ENCODE data around the gene A4GALT.
"Not testable (repeated sequence)": the region's sequence is repeated elsewhere in the genome, so short reads cannot be mapped to it uniquely, and the experiment has no call there.

A4GALT gene, protein sequence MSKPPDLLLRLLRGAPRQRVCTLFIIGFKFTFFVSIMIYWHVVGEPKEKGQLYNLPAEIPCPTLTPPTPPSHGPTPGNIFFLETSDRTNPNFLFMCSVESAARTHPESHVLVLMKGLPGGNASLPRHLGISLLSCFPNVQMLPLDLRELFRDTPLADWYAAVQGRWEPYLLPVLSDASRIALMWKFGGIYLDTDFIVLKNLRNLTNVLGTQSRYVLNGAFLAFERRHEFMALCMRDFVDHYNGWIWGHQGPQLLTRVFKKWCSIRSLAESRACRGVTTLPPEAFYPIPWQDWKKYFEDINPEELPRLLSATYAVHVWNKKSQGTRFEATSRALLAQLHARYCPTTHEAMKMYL

DNA sequence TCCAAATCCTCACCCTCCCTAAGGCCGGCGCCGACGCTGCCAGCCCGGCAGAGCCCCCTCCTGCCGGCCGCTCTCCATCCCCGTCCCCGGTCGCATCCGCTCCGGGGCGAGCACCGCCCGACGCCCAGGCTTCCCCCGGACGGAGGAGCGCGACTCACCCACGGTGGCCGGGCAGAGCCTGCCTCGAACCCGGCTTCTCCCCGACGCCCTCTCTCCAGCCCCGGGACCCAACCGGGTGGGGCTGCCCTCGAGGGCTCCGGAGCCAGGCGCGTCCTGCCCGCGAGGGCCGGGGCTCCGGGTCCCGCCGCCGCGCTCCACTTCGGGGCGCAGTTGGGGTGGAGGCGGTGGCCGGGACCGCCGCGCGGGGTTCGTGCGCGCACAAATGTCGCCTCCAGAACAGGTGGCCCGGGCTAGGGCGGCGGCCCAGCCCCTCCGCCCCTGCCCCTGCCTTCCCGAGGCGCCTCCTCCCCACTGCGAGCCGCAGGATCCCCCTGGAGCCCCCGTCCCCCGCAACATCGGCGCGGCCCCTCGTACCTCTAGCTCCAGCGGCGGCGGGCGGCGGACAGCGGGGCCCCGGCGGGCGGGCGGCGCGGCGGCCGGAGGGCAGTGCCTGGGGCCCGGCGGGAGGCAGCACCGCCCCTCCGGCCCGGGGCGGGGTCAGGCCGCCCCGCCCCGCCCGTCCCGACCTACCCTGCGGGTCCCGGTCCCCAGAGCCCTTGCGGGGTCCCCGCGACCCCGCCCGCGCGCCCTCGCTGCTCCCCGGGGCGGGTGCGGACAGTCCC, at the start of gene A4GALT:
Gene A4GALT, minus strand, starts transcription at position 608 of the 782 bp plus-strand sequence. CDS start 26,919 bp downstream, outside the sequence.
- DNase-seq = no peak

DNA sequence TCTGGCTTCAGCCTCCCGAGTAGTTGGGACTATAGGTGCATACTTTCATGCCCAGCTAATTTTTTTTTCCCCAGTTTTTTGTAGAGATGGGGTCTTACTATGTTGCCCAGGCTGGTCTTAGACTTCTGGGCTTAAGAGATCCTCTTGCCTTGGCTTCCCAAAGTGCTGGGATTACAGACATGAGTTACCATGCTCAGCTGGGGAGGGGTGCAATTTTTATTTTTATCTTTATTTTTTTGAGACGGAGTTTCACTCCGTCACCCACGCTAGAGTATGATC, 49.7 kb upstream of the A4GALT start:
- DNase-seq = no peak

DNA sequence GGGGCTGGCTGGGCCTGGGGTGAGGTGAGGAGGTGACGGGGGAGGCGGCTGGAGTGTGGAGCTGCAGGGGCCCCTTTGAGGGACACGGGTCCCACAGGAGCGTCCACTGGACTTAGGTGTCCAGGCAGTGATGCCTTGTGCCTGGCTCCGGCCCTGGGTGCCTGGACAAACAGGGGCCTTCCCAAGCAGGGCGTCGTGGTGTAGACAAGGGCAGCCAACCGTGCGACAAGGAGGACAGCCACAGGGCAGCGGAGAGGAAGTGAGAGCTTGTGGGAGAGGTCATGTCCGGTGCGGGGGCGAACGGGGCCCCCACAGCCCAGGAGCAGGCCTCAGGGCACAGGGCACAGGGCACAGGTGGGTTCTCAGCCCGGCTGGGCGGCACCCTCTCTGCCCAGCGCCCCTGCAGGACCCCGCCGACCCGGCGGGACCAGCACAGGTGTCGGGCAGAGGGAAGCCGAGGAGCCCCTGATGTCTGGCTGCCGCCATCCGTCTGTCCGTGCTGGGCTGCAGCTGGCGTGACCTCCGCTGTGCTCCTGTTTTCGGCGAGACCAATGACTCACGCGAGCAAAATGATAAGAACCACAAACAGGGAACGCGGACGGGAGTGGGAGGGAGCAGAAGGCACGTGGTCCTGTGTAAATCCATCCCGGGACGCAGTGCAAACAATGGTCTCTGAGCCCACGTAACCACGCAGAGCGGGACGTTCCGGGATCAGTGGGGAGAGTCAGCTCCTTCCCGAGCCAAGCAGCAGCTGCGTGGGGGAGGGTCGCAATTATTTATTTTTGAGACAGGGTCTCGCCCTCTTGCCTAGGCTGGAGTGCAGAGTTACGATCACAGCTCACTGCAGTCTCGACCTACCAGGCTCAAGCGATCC, 49.1 kb upstream of the A4GALT start:
- DNase-seq = no peak

DNA sequence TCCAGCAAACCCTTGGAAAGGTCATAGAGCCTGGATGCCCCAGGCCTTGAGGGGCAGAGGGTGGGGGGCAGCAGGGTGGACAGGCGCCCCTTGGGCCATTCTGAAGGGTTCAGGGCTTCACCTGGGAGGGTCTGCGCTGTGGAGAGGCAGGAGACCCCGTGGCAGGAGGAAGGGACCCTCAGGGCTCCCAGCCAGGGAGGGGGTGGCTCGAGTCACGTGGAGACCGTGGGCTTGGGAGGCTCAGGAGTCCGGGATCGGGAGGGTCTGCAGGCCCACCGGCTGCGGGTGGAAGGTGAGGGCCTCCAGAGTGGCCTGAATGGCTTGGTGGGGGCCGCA, 48.5 kb upstream of the A4GALT start:
- no peak for DNase-seq

DNA sequence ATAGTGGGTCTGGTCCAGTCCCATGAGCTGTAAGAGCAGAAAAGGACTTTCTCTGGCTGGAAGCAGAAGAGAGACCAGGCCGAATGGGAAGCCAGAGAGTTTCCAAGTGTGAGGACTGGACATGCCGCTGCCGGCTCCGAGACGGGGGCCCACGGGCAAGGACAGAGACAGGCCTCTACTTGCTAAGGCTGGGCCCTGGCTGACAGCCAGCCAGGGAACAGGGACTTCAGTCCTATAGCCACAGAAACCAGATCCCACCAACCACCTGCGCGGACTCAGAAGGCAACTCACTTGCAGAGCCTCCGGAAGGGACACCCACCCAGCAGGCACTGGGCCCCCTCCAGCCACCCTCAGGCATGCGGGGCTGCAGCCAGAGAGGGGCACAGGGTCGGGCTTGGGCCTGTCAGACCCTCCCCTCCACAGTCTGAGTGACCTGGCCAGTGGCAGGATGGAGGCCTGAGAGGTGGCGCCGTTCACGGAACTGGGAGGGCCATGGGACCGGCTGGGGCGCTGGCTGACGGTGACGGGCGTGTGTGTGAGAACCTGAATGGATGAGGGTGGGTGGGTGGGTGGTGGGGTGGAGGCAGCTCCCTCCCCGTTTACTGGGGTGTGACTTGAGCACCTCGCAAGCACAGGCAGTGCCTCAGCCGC, 47.8 kb upstream of the A4GALT start:
- DNase-seq = no peak

DNA sequence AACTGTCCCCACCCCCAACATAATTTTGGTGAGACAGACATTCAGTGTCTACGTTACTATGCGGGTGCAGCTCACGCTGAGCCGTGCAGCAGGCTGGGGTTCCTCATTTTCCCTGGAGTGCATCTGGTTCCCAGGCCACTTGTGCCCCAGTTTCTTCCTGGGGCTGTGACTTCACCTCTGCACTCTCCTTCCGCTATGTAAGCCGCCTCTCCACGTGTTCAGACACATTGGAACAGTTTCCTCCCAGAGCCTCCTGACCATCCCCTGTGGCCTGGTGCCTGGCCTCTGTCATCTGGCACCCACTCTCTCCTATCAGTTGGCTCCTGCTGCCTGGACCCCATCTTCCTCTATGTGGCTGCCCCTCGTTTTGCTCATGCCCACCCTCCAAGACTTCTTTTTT, 46.2 kb upstream of the A4GALT start:
- no peak for DNase-seq

DNA sequence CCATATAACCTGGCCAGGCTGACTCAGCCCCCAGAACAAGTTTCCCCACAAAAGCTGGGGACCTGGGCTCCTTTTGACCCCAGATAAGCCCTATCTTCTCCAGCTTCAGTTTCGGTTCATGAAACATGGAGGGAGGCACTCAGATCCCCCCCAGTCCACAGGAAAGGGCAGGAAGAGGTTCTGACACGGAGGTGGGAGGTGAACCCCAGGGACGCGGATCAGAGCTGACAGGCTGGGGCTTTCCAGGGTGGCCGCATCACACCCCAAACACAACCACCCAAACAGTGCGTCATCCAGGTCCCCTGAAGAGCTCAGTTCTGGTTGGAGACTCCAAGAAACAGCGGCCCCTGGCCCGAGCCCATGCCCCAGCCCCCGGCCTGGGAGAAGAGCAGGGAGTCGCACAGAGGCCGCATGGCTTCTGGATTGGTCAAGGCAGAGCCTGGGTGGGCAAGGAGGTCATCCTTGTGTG, 44.3 kb upstream of the A4GALT start:
- DNase-seq = no peak

DNA sequence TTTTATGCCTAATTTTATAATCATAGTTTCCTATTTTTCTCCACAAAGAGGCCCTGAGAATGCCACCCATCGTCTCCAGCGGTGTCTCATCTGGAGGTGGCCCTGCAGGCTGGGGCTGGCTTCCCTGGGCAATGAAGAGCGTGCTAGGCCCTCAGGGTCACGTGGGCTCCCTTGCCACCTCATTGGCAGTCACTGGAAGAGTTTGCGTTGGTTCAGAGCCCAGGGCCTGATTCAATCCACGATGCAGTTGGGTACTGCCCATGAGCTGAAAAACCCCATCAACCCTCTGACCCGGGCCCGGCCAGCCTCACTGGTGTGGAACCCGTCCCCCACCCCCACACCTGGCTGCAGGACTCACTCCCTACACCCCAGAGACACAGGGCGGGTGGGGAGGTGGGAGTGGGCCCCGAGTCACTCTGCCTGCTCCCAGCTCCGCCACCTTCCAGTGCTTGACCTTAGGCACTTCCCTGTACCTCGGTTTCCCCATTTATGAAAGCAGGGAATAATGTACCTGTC, 43.4 kb upstream of the A4GALT start:
- no peak for DNase-seq

DNA sequence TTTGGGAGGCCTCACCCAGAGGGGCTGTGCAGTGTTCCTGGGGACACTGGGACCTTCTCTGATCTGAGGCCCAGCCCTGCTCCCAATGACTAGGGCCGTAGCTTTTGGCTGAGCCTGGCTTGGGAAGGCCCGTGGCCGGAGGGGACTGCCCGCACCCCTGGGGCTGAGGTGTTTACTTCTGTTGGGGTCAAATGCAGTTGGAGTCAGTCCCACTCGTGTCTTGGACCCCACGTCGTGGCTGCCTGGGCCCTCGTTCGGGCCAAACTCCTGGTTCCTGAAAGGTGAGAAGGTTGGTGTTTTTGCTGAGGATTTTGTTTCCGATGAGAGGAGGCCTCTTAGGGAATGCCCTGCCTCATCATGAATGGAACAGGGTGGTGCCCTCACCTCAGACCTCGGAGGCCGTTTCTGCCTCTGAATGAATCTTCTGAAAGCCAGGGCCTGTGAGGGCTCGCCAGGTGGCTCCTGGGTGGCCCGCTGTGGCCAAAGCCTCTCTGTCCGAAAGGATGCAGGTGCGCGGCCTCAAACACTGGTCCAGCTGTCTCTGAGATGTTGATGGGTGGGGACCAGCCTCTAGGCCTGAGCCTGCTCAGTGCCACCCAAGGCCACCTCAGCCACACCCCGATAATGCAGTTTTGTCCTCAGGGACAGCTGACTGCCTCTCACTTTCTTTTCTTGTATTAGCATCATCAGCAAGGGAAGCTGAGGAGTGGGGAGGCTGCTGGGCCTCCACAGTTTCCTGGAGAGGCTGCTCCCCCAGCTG, 40.3 kb upstream of the A4GALT start:
- DNase-seq = no peak

DNA sequence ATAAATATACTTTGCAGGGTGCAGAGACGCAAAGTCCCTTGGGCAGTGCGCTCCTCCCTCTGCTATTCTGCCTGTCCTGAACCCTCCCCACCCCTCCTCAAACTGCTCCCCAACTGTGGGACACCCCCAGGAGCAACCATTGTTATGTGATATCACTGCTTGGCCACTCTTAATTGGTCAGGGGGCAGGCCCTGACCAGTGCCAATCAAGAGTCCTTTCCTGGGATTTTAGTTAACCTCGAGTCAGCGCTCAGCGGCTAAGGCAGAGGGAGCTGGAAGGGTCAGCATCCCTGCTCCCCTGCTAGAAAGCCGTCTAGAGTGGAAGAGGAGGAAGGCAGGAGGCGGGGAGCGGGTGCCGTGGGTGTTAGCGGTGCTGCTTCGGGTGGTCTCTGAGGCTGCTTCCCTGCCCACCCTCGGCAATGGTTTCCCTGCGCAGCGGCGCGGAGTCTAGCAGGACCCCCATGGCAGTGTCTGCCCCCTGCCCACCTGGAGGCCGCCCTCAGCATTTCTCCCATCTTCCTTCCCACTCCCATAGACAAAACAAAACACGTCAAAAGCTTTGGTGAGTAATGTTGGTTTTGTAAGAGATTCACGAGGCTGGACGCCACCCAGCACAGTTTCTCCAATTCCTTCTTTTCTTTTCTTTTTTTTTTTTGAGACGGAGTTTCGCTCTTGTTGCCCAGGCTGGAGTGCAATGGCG, 38.4 kb upstream of the A4GALT start:
- DNase-seq = no peak

DNA sequence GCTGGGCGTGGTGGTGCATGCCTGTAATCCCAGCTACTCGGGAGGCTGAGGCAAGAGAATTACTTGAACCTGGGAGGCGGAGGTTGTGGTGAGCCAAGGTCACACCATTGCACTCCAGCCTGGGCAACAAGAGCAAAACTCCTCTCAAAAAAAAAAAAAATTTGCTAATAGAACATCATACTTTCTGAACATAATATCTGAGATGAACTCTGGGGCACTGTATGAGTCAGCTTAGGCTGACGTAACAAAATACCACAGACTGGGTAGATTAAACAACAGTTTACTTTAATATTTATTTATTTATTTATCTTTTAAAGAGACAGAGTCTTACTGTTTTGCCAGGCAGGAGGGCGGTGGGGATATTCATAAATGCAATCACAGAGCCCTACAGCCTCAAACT, 34.9 kb upstream of the A4GALT start:
- DNase-seq = not testable (repeated sequence)

DNA sequence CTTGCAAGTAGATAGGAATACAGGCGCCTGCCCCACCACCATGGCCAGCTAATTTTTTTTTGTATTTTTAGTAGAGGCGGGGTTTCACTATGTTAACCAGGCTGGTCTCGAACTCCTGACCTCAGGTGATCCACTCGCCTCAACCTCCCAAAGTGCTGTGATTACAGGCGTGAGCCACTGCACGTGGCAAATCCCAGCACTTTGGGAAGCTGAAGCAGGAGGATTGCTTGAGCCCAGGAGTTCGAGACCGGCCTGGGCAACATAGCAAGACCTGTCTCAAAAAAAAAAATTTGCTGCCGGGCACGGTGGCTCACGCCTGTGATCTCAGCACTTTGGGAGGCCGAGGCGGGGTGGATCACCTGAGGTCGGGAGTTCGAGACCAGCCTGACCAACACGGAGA, 34.5 kb upstream of the A4GALT start:
- not testable (repeated sequence) for DNase-seq

DNA sequence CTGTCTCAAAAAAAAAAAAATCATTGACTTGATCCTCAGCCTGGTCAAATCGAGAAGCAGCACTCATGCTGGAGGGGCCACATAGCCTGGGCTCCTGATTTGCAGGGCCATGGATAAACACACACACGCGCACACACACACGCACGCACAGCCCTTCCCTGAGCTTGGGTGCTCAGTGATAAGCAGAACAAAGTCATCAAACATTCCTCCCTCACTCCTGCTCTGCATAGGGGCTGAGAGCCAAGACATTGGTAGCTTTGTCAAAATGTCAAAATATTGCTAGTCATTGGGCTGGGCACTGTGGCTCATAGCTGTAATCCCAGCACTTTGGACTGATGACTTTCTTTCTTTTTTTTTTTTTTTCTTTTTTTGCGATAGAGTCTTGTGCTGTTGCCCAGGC, 34.0 kb upstream of the A4GALT start:
- no peak for DNase-seq

DNA sequence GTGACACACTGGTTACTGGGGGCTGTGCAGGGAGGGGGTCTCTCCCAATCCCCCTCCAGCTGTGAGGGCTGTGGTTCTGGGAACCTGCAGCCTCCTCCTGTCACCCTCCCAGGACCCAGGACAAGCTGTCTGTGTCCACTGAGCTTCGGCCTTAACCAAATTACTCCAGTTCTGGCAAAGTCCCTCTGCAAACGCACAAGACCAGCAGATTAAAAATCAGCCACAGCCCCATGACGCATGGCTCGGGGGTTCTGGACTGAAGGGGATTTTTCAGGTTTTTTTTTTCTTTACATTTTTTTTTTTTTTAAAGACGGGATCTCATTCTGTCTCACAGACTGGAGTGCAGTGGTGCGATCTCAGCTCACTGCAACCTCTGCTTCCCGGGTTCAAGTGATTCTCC, 32.2 kb upstream of the A4GALT start:
- DNase-seq = no peak

DNA sequence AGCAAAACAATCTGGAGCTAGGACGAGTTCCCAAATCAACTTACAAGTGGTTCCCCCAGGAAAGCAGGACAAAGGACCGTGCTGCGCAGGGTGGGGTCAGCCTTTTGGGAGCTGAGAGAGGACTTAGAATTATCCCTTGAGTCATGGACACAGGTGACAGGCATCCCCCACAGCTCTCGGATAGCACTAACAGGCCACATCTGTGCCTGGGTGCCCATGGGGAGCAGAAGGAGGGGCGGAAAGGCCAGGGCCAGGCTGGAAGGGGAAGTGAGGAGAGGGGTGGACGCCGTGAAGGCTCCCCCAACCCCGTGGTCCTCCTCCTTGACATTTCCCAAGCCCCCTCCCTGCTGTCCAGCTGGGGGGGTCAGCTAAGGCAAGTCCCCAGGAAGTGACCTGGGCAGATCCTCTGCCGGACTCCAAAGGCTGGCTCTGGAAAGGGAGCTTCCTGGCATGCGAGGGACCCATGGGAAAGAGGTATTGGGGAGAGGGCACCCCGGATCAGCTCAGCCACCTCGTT, 31.6 kb upstream of the A4GALT start:
- no peak for DNase-seq

DNA sequence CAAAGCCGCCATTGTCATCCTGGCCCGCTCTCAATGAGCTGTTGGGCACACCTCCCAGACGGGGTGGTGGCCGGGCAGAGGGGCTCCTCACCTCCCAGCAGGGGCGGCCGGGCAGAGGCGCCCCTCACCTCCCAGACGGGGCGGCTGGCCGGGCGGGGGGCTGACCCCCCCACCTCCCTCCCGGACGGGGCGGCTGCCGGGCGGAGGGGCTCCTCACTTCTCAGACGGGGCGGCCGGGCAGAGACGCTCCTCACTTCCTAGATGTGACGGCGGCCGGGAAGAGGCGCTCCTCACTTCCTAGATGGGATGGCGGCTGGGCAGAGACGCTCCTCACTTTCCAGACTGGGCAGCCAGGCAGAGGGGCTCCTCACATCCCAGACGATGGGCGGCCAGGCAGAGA, 29.8 kb upstream of the A4GALT start:
- not testable (repeated sequence) for DNase-seq

DNA sequence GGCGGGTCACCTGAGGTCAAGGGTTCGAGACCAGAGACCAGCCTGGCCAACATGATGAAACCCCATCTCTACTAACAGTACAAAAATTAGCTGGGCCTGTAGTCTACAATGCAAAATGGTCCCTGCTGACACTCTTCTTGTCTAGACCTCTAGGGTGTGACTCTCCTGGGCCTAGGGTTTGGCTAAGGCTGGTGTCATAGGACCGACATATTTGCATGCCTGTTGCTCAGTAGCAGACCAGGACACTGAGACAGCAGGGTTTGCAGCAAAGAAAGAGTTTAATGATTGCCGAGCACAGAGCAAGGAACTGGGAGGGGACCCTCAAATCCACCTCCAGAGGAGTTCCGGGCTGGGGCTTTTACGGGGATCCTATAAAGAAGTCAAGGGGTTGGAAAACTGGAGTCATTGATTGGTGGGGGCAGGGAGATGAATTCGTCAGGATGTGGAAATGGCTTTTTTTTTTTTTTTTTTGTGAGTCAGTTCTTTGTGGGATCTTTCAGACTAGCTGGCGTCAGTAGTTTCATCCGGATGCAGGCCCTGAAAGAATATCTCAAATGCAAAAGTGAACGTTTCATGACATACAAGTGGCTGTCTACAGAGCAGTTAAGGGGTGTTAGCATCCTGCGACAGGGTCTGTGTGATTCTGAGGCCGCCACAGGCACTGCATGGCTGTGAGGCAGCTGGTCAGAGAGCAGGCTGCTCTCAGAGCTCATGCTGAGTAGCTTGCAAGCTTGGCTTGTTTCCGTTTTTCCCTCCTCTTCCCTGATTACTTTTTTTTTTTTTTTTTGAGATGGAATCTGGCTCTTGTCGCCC, 27.2 kb upstream of the A4GALT start:
- no peak for DNase-seq

DNA sequence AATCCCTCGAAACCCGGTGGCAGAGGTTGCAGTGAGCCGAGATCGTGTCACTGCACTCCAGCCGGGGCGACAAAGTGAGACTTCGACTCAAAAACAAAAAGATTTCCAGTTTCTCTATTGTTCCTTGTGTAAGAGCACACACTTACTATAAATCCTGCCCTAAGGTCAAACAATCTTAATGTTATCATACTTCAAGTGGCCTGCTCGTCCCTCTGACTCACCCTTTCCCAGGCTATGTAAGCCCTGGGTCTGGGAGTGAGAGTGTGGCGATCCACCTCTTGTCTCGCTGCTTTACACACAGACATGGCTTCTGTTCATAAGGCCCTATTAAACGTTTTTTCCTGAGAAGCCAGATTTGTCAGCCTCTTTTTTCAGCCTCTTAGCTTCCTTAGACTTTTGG, 24.4 kb upstream of the A4GALT start:
- DNase-seq = no peak

DNA sequence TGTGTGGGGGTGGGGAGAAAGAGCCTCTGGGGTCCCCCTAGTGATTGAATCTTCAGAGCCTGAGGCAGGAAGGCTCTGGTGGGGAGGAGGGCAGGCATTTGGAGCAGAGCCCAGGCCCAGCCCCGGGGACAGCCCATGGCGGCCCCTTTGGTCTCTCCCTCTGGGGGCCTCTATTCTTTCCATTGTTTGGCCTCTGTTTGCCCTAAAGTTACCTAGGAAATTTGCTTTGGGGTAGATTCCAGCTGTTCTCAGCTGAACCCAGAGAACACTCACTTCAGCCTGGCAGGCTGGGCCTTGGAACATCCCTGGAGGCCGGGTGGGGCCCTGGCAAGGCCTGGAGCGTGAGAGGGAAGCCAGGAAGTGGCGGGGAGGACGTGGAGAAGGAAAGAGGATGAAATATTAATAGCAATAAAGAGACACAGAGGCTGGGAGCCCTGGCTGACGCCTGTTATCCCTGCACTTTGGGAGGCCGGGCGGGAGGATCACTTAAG, 22.9 kb upstream of the A4GALT start:
- no peak for DNase-seq

DNA sequence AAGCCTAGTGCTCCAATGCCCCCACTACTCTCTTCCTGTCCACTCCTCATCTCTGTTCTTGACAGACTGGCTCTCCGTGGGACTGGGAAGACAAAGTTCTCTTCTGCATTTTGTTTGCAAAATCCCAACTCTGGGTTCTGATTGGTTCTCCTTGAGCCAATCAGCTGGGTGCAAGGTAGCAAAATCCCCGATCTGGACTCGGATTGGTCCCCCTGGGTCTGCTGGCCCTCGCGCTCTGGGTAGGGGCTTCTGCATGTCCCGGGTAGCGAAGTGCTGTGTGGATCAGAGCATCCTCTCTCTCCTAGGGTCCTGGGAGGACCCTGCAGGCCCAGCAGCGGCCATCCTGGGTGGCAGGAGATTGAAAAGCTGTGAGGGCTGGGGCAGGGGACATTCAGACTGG, 22.3 kb upstream of the A4GALT start:
- DNase-seq = no peak
